ENCODE data around the gene BTG4. TPM values are rescaled to one million over a fixed set of nuclear protein-coding genes. Genes with fewer than 3 reads are reported as not detected.

The BTG4 gene
- total and polyA plus RNA-seq, 2 donors, result 0.05 to 0.25 TPM

- Histone ChIP-seq H3K27me3 (ENCODE audit: control insufficient read depth in 2 of 2, insufficient read depth in 1 of 2, low read length in 1 of 2) (peaks cover 0 to 2% of the 10 kb centered on the region in 2 donors), H3K36me3 (ENCODE audit: control insufficient read depth in 2 of 2, insufficient read depth in 2 of 2, low read length in 1 of 2) (no peaks in the 10 kb centered on the region), H3K4me1 (ENCODE audit: control insufficient read depth in 2 of 2, insufficient read depth in 2 of 2, low read length in 2 of 2) (peaks cover 0 to 19% of the 10 kb centered on the region in 2 donors), H3K9me3 (ENCODE audit: control insufficient read depth in 2 of 2, insufficient read depth in 1 of 2, low read length in 1 of 2) (no peaks in the 10 kb centered on the region), H3K27ac (ENCODE audit: low read depth in 1 of 2, low read length in 1 of 2) (no peak overlapping the region), H3K4me3 (ENCODE audit: low read length in 2 of 2) (no peak overlapping the region)
- 96% methylated on average over 8 of the region's 8 CpGs for WGBS
- no peak for DNase-seq (ENCODE audit: low read depth in 6 of 9, low spot score in 9 of 9)
Observed at GRCh38 chr11:111448414-111448813, 63.8 kb downstream of the BTG4 start.

- no peak overlapping the region for H3K27ac ChIP-seq (ENCODE audit: low read depth in 1 of 2, low read length in 1 of 2)
- peaks cover 0 to 2% of the 10 kb centered on the region in 2 donors for H3K27me3 ChIP-seq (ENCODE audit: control insufficient read depth in 2 of 2, insufficient read depth in 1 of 2, low read length in 1 of 2)
- no peak for DNase-seq (ENCODE audit: low read depth in 6 of 9, low spot score in 9 of 9)
- peaks cover 0 to 19% of the 10 kb centered on the region in 2 donors for H3K4me1 ChIP-seq (ENCODE audit: control insufficient read depth in 2 of 2, insufficient read depth in 2 of 2, low read length in 2 of 2)
- no peaks in the 10 kb centered on the region for H3K9me3 ChIP-seq (ENCODE audit: control insufficient read depth in 2 of 2, insufficient read depth in 1 of 2, low read length in 1 of 2)
- H3K4me3 ChIP-seq (ENCODE audit: low read length in 2 of 2), result no peak overlapping the region
- no peaks in the 10 kb centered on the region for H3K36me3 ChIP-seq (ENCODE audit: control insufficient read depth in 2 of 2, insufficient read depth in 2 of 2, low read length in 1 of 2)
- WGBS, result 96% methylated on average over 5 of the region's 5 CpGs
Observed at GRCh38 chr11:111447931-111448330, 64.3 kb downstream of the BTG4 start.

GRCh38 chr11:111447112-111447471, 65.1 kb downstream of the BTG4 start:
- no peak overlapping the region for H3K4me3 ChIP-seq (ENCODE audit: low read length in 2 of 2)
- no peaks in the 10 kb centered on the region for H3K36me3 ChIP-seq (ENCODE audit: control insufficient read depth in 2 of 2, insufficient read depth in 2 of 2, low read length in 1 of 2)
- DNase-seq (ENCODE audit: low read depth in 6 of 9, low spot score in 9 of 9), result no peak
- peaks cover 0 to 19% of the 10 kb centered on the region in 2 donors for H3K4me1 ChIP-seq (ENCODE audit: control insufficient read depth in 2 of 2, insufficient read depth in 2 of 2, low read length in 2 of 2)
- H3K27ac ChIP-seq (ENCODE audit: low read depth in 1 of 2, low read length in 1 of 2), result no peak overlapping the region
- H3K9me3 ChIP-seq (ENCODE audit: control insufficient read depth in 2 of 2, insufficient read depth in 1 of 2, low read length in 1 of 2), result no peaks in the 10 kb centered on the region
- H3K27me3 ChIP-seq (ENCODE audit: control insufficient read depth in 2 of 2, insufficient read depth in 1 of 2, low read length in 1 of 2), result no peaks in the 10 kb centered on the region
- WGBS, result 93% methylated on average over 4 of the region's 4 CpGs

- Histone ChIP-seq H3K27me3 (ENCODE audit: control insufficient read depth in 2 of 2, insufficient read depth in 1 of 2, low read length in 1 of 2) (no peaks in the 10 kb centered on the region), H3K9me3 (ENCODE audit: control insufficient read depth in 2 of 2, insufficient read depth in 1 of 2, low read length in 1 of 2) (no peaks in the 10 kb centered on the region), H3K27ac (ENCODE audit: low read depth in 1 of 2, low read length in 1 of 2) (no peak overlapping the region), H3K4me3 (ENCODE audit: low read length in 2 of 2) (no peak overlapping the region), H3K36me3 (ENCODE audit: control insufficient read depth in 2 of 2, insufficient read depth in 2 of 2, low read length in 1 of 2) (no peaks in the 10 kb centered on the region), H3K4me1 (ENCODE audit: control insufficient read depth in 2 of 2, insufficient read depth in 2 of 2, low read length in 2 of 2) (peaks cover 0 to 19% of the 10 kb centered on the region in 2 donors)
- DNase-seq (ENCODE audit: low read depth in 6 of 9, low spot score in 9 of 9), result peak; percentile 72 to 94 (median 84)
- WGBS, result 53% methylated on average over 5 of the region's 5 CpGs
Observed at GRCh38 chr11:111446404-111447111, 65.6 kb downstream of the BTG4 start.

GRCh38 chr11:111445586-111445985, 66.6 kb downstream of the BTG4 start:
- Histone ChIP-seq H3K36me3 (ENCODE audit: control insufficient read depth in 2 of 2, insufficient read depth in 2 of 2, low read length in 1 of 2) (no peaks in the 10 kb centered on the region), H3K27ac (ENCODE audit: low read depth in 1 of 2, low read length in 1 of 2) (no peak overlapping the region), H3K4me1 (ENCODE audit: control insufficient read depth in 2 of 2, insufficient read depth in 2 of 2, low read length in 2 of 2) (peaks cover 0 to 25% of the 10 kb centered on the region in 2 donors), H3K27me3 (ENCODE audit: control insufficient read depth in 2 of 2, insufficient read depth in 1 of 2, low read length in 1 of 2) (no peaks in the 10 kb centered on the region), H3K9me3 (ENCODE audit: control insufficient read depth in 2 of 2, insufficient read depth in 1 of 2, low read length in 1 of 2) (peaks cover 0 to 3% of the 10 kb centered on the region in 2 donors), H3K4me3 (ENCODE audit: low read length in 2 of 2) (no peak overlapping the region)
- DNase-seq (ENCODE audit: low read depth in 6 of 9, low spot score in 9 of 9), result no peak
- WGBS, result 94% methylated on average over 2 of the region's 2 CpGs

Other genes starting within 250 kb of the BTG4 start
- 2.7 TPM for gene POU2AF3, start 213.8 kb downstream of the BTG4 start, total RNA-seq
- 3.5 TPM for gene POU2AF3, start 213.8 kb downstream of the BTG4 start, polyA plus RNA-seq
- 0.90 TPM for gene POU2AF1, start 133.1 kb downstream of the BTG4 start, total RNA-seq
- 11.7 TPM for gene POU2AF1, start 133.1 kb downstream of the BTG4 start, polyA plus RNA-seq
- gene HOATZ, start 2.4 kb upstream of the BTG4 start, total RNA-seq, result 0.19 TPM
- 1.2 TPM for gene HOATZ, start 2.4 kb upstream of the BTG4 start, polyA plus RNA-seq
- 11.5 TPM for gene LAYN, start 28.3 kb upstream of the BTG4 start, total RNA-seq
- 30.9 TPM for gene LAYN, start 28.3 kb upstream of the BTG4 start, polyA plus RNA-seq
- 4.5 TPM for gene SIK2, start 90.1 kb upstream of the BTG4 start, total RNA-seq
- gene SIK2, start 90.1 kb upstream of the BTG4 start, polyA plus RNA-seq, result 5.3 TPM